Activated CD8-positive, alpha-beta memory T cell treated with anti-CD3 and anti-CD28 coated beads, Interleukin-2, amount 50 U/mL, for 1 hour (primary cell): Measurements from ENCODE around the gene L3MBTL4.

Experiments used
- DNase-seq: peaks from one replicate; pipeline ENCODE4 v3.0.0-alpha.2; 2020; ENCODE audit errors: extremely low read depth

The L3MBTL4 gene

DNA sequence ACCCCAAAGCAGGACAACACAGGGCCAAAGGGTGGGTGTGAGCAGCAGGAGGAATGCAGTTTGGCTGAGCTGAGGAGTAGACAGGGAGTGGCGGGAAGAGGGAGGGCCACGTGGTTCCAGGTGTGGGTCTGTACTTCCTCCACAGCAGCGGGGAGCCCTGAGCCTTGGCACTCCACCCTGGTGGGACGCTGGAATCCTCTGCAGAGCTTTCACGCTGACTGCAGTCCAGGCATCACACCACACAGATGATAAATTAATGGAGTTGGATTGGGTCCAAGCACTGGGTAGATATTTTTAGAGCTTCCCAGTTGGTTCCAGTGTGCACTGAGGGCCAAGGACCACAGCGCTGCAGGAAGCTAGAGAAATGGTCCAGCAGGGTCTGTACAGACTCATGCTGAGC is 452.3 kb downstream of the L3MBTL4 start:
- DNase-seq: no peak

DNA sequence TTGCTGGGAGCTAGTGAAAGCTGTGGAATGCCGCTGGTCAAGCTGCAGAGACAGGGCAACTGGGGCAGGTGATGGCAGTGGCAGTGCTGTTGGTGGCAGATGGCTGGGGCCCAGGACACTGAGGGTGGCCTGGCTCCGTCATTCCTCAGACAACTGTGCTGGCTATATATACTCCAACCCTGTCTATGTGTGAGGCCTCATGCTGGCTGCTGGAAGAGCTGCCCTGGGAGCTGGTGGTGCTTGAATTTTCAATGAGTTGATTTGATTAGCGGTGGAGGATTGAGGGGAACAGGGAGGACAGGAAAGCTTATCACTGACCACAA is 452.9 kb downstream of the L3MBTL4 start:
- DNase-seq: no peak

DNA sequence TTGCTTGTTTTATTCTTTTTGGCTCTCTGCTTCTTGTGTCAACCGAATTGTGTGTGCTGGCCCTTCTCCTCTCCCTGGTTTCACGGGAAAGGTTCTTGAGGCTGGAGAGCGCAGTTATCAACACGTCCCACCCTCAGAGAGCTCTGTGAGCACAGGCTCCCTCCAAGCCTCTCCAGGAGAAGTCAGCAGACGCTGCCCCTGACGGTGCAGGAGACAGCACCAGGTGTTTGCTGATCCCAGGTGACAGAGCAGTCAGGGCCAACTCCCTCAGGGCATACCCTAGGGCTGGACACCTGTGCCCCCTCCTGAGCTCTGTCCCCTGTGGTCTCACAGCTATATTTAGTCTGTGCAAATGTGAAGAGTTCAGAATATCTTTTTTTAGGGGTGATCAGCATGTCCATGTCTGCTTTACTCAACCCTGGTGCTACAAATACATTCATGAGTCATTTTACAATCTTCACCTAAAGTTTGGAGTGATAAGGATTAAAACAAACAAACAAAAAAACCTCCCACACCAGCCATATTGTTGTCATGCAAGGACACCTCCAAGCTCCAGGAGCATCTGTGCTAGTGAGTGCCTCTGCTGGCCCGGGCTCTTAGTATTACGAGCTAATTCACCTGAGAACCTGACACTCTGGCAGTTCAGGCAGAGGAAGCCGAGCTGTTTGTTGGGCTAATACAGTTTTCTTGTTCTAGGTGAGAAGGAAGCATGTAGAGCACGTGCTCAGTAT is 453.4 kb downstream of the L3MBTL4 start:
- DNase-seq: no peak

DNA sequence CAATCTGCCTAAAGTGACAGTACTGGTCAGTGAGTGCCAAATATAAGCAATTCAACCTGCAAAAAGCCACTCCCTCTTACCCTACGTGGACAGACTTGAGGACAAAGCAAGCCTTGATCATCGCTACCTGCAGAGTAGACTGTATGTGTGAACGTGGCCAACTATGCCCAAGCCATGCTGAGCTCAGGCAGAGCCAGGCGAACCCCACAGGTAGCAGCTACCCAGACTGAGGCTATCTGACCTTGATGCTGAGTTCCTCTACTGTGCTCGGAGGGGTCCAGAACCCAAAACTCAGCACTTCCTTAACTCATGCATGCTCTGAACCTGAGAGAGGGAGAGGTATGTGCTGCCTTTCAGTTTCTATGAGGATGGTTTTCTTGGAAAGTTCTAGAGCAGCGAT is 455.9 kb downstream of the L3MBTL4 start:
- DNase-seq: no peak

DNA sequence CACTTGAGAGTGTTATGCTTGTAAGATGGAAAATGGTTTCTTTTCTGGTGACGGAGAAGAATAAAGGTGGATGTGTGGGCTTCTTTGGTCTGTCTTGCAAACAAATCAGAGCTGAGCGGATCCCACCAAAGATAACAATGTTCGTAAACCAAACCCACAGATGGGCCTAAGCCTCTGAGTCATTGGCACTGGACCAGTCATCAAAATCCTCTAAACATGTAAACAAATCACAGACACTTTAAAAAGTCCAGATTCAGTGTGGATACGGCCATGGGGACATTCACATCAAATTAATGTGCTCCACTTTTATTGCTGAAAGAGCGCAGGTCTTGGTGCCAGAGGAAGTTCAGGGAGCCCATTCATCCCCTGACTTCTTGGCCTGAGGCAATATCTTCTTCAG is 458.9 kb downstream of the L3MBTL4 start:
- DNase-seq: no peak

DNA sequence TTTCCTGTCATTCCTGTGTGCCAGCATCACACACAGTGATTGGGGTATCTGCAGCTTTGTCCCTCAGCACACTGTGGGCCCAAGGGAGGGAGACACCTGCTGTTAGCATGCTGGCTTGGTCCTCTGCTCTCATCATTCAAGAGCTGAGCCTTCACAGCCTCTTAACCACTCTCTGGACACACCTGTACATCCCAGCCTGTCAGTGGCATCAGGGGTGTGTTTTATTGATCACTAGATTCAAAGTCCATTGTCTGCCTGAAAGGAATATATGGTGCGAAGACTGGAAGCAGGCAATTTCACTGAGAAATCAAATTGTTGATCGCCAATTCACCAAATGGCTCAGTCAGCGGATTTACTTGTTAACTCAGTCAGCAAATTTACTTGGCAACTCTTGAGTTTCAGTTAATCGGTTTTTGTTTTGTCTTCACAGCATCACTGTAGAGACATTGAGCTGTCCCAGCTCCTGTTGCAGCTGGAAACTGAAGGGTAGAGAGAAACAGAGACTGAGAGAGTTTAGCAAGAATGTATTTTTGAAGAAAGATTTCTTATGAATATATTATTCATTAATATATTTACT is 463.1 kb downstream of the L3MBTL4 start:
- no peak for DNase-seq

DNA sequence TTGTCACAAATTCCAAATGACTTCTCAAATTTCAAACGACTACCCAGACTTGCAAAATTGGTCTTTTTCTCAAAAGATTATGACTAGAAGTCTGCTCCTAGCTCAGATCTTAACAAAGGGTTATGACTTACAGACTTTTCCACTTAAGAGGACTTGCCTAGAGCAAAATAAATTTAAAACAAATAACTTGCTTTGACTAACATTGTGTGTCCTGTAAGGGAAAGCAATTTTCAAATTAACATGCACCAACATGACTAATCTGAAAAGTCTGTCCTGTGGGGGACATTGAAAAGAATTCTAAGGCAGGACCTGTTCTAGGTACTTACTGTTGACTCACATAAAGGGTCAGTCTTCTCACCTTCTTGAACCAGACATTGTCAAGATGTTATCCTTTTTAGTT is 465.9 kb downstream of the L3MBTL4 start:
- DNase-seq: no peak

DNA sequence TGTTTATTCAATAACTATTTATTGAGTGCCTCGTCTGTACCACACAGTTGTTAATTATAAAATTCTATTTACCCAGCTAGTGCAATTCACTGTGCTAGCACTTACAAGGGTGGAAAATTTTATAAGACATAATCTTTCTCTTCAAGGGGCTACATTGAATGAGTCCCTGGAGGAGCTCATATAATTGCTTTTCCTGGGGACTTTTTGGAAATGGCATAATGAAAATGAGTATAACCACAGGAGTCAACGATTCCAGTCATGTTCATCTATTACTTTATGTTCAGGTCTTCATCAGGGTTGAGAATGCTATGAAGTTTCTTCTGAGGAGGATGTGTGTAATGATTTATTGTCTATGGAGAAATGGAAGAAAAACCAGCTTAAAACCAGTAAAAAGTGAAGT is 466.5 kb downstream of the L3MBTL4 start:
- DNase-seq: no peak

DNA sequence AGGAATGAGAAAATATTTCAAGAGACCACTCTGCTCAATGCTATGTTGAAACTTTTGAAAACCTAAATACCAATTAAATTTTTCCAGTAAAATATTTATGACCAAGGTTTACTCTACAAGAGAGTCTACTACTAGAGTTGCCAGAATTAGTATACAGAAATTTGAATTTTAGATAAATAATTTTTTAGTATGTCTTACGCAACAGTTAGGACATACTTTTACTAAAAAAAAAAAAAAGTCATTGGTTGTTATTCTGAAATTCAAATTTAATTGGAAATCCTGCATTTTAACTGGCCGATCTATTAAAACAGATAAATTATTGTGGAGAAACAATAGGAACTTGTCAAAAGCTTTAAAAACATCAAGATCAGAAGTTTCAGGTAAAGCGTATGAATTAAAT is 470.3 kb downstream of the L3MBTL4 start:
- no peak for DNase-seq

DNA sequence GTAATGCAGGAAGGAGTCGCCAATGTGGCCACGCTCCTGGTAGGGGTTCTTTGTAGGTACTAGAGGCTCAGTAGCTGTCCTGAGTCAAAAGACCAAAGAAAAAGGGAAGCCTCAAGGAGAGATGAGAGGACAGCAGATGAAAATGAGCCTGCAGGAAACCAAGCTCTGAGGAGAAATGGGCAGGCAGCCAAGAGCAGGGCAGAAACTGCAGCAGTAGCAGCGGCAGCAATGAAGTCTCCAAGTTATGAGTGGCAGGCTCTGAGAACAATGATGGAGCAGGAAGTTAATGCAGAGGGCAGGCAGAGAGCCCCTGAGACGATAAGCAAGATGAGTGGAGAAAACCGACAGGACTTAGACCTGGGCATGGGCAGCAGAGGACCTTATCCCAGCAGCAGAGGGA is 471.2 kb downstream of the L3MBTL4 start:
- DNase-seq: no peak

DNA sequence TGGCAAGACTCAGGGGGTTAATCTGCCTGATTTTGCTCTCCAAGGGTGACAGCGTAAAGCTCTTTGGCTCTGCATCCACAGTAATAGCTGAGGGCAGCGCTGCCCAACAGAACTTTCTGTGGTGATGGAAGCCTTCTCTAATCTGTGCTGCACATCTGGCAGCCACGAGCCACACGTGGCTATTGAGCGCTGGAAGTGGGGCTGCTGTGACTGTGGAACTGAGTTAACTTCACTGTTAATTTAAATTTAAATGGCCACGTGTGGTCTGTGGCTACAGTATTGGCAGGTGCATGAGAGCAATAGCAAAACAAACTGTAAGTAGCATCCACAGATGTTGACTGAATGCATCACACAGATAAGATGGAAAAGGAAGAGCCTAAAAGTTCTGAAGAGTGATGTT is 472.1 kb downstream of the L3MBTL4 start:
- DNase-seq: no peak

DNA sequence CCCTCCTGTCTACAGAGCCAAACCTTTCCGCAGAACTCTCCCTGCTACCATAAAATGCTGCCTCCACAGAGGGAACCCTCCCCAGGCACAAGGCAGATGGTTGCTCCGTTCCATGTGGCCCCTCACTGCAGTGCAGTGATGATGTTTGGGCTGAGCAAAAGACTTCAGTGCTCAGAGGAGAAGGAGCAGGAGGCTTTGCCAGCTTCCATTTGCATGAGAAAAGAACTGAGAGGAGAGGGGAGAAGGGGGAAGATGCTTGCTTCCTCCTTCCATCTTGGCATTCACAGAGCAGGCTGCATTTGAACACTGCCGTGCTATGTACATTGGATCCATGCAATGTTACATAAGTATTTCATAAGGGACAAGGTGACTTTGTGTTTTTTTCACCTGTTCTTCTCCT is 472.8 kb downstream of the L3MBTL4 start:
- no peak for DNase-seq

DNA sequence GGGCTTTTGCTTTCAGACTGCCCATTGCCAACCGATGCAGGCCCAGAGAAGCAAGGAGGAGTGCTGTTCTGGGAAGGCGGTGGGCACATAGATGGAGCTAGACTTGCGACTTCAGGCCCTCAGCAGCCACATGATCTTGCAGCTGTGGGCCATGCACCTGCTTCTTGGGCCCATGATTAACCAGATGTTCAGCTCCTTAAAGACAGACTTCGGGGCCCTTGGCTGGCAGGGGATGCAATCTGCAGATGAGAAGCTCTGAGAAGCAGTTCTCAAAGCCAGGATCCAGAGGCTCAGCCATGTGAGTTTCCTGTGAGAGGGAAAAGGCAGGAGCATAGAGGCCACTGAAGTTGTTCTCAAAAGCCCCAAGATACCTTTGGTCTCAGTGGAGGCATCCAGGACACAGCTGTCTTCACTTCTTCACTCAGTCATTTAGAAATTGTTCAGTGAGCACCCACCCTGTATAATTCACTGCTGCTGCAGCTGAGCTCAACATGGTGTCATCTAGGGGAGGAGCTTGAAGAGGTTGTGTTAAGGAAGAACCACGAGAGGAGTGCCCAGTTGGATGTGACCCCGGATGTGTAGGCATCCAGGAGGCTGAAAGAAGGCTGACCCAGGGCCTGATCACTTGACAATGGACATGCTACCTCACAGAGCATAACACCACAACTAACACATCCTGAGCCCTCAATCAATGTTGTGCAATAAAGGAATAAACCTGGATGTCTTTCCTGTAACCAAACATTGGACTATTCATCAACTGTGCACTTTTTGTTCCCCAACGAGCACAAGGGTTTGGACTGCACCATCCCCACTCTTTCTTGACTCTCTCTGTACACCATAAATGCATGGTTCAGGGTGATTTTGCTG is 474.7 kb downstream of the L3MBTL4 start:
- DNase-seq: no peak

DNA sequence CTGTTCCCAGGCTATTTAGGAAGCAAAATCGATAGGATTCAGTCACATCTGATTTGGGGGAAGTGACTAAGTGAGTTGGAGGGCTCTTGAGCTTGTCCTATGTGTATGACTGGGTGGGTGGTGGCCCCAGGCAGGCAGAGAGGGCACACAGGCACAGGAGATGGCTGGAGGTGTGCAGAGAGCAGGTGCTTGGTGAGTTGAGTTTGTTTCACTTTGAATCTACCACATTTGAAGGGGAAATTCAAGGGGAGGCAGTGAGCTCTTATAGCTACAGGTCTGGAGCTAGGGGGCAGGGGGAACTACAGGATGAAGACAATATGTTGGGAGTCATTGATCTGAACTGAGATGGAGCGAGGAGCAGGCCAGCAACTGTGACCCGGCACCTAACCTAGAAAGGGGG is 476.9 kb downstream of the L3MBTL4 start:
- no peak for DNase-seq

DNA sequence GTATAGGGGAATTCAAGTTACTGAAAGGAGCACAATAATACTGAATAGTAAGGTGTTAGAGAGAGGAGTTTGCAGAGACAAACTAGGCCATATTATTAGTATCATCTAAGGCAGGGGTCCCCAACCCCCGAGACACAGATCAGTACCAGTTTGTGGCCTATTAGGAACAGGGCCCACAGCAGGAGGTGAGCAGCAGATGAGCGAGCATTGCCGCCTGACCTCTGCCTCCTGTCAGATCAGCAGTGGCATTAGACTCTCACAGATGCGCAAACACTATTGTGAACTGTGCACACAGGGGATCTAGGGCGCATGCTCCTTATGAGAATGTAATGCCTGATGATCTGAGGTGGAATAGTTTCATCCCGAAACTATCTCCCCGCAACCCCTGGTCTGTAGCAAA is 477.6 kb downstream of the L3MBTL4 start:
- no peak for DNase-seq

DNA sequence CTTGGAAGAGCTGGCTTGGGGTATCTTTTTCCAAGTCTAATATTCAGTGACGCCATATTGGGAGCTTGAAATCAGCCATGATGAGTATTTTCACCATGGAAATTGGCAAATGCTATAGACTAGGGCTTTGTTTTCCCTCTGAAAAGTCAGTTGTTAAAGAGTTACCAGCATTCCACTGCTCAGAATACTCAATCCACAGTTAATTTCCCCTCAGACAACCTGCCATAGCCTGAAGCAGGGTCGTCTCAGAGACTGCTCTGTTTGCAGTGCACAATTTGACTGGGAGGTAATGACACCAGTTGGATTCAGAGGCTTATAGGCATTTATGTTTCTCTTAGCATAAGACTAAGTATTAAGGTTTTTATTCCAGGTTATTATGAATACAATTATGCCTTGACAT is 483.9 kb downstream of the L3MBTL4 start:
- DNase-seq: no peak

DNA sequence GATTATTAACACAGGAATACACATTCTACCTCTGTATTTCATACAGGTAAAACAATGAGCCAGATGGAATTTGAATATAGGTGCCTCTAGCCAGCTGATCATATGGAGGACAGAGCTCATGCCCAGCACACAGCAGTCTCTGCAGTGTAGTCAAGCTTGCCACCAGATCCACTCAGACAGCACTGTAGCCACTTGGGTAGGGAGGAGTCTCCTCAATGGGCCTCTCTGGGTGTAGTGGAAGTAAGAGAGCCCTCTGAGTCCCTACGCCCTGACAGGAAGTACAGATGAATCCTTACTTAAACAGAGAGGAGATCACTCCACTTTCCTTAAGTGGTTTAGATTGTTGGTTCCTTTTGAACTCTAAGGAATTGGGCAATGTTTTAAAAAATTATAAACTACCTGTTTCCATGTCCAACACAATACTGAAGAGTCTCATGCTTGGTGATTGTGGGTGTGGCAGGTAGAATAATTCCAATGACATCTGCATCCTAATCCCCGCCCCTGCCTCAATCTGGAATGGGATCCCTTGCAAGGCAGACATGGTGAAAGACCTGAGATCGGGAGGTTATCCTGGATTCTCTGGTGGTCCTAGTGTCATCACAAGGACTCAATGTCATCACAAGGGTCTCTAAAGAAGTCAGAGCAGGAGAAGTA is 496.4 kb downstream of the L3MBTL4 start:
- no peak for DNase-seq

DNA sequence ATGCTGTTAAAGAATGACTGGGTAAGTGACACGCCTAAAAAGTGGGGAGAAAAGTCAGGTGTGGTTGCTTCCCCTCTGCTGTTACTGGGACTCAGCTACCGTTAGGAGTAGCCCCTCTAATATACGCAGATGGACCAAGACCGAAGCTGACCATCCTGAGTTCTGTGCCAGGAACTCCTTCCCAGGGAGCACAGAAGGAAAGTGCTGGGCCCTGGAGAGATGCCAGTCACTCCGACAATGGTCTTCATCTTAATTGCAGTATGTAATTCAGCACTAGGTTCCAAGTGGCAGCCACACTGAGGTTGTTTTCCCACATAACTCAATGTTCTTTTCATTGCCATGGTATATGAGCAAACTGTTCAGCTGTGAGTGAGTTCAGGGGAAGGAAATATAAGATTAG is 499.8 kb downstream of the L3MBTL4 start:
- no peak for DNase-seq

DNA sequence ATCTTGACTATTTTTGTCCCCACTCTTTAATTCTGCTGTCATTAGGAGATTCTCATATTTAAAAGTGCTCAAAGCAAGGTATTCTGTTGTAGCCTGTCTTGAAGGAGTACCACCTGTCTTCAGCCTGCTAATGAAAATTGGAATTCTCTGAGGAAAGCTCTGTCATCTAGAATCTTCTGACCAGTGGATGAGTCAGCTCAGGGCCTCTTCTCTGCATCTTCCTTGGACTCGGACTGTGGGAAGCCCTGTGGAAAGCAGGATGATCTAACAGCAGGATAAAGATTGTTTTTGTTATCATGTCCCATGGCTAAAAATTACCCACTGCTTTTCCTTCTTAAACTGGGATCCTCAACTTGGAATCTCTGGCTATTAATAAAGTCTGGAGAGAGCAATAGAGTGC is 500.7 kb downstream of the L3MBTL4 start:
- DNase-seq: no peak

DNA sequence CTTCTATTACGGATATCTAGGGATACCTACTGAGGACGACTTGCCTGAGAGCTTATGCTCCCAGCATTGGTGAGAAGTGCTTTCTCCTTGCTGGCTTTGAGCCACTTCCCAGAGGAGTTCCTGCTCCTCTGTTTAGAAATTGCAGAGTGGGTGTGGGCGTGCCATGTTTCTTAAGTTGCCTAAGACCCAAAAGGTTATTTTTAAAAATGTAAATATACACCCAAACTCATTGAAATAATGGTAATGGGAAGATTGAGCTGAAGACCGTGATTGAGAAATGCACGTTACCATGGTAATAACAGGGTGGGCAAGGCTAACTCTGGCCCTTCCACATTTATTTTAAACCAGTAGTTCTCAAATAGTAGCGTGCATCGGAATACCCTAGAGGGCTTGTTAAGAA is 502.1 kb downstream of the L3MBTL4 start:
- DNase-seq: no peak

DNA sequence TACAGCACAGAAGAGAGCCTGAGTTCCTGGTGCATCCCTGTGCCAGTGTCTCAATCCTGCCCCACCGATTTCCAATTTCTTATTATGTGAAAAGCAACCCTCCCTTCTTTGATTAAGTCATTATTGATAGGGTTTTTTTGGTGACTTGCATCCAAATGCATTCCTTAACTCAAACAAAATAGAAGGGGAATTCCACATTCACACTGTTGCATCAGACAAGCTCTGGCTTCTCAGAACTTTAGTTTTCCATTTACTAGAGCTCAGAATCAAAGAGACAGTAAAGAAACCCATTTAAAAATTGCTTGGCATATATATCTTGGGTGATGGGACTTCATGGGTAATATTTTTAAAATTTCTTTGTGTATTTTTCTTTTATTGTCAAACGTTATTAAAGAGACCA is 505.6 kb downstream of the L3MBTL4 start:
- DNase-seq: no peak
